GM12878 (cell line): ENCODE data around the gene LIPN. TPM values are rescaled to one million over a fixed set of nuclear protein-coding genes. Genes with fewer than 3 reads are reported as not detected.

Experiments
- ATAC-seq: fragments of 200-7000 bp; cut with Tn5 transposase; 3 replicates; pipeline ENCODE4 v1.9.1; 2020; ENCODE audit warnings: mild to moderate bottlenecking, moderate library complexity
- BruUV-seq: library from RNA; stranded (reverse); fragments of 400-500 nt; replicated peaks from 2 replicates; lab custom pipeline; 2021; lab: Mats Ljungman, UMichigan
- CTCF ChIA-PET: fragments of 300-600 bp; sonication (Branson Sonifier 250); formaldehyde crosslinking; extraction: SDS; loops from one replicate; lab custom pipeline; 2021; ENCODE audit warnings: inconsistent platforms; lab: Yijun Ruan, JAX
- POLR2A ChIA-PET: fragments of 350-600 bp; formaldehyde crosslinking; extraction: SDS; loops from one replicate; lab custom pipeline; 2021; ENCODE audit warnings: inconsistent platforms; lab: Charles Lee
- RAD21 ChIA-PET: fragments of 300-600 bp; sonication (Branson Sonifier 250); formaldehyde crosslinking; loops from one replicate; lab custom pipeline; 2023; ENCODE audit warnings: antibody characterized with exemption; ENCODE audit not compliant: unreplicated experiment; lab: Charles Lee
- SMC1A ChIA-PET: fragments of 300-600 bp; sonication (Branson Sonifier 250); formaldehyde crosslinking; loops from one replicate; lab custom pipeline; 2023; ENCODE audit not compliant: unreplicated experiment, uncharacterized antibody; lab: Charles Lee
- DNase-seq: peaks from one replicate; pipeline ENCODE4 v3.0.0-alpha.2; 2011; ENCODE audit warnings: low read depth, low spot score
- FAIRE-seq: peaks from 3 replicates; lab custom pipeline; 2011; peaks lifted over from hg19 to GRCh38; lab: Jason Lieb, UNC
- H2AFZ ChIP-seq: 2 replicates; pipeline ENCODE4 v1.6.0; 2011; ENCODE audit warnings: low read depth, low read length, control low read depth; ENCODE audit not compliant: control insufficient read depth
- H3K27ac ChIP-seq: 2 replicates; pipeline ENCODE4 v1.5.1; 2011; ENCODE audit warnings: control low read depth; ENCODE audit not compliant: control insufficient read depth, insufficient read depth
- H3K27me3 ChIP-seq, 2 experiments: replicated peaks in 1 of 2; 2 replicates each; pipeline versions ENCODE4 v1.6.0 to v1.6.1; 2011; ENCODE audit warnings: low read length in 1 of 2; ENCODE audit not compliant: control insufficient read depth in 2 of 2, insufficient read depth in 2 of 2
- H3K36me3 ChIP-seq, 2 experiments: 2 replicates each; pipeline ENCODE4 v1.5.1; 2011; ENCODE audit warnings: low read length in 1 of 2; ENCODE audit not compliant: control insufficient read depth in 2 of 2, insufficient read depth in 2 of 2
- H3K4me1 ChIP-seq: 2 replicates; pipeline ENCODE4 v1.6.1; 2011; ENCODE audit warnings: mild to moderate bottlenecking, low read length, moderate library complexity, mixed read lengths; ENCODE audit not compliant: control insufficient read depth, insufficient read depth
- H3K4me2 ChIP-seq: 2 replicates; pipeline ENCODE4 v1.6.0; 2011; ENCODE audit warnings: control low read depth; ENCODE audit not compliant: control insufficient read depth, insufficient read depth
- H3K4me3 ChIP-seq: fragments of 200-600 bp; sonication (generic); 2 replicates; pipeline ENCODE4 v1.5.1; 2016
- H3K79me2 ChIP-seq: 2 replicates; pipeline ENCODE4 v1.6.0; 2011; ENCODE audit warnings: low read length; ENCODE audit not compliant: control insufficient read depth, insufficient read depth
- H3K9ac ChIP-seq: 2 replicates; pipeline ENCODE4 v1.8.0; 2011; ENCODE audit warnings: low read length, control low read depth, mixed read lengths; ENCODE audit not compliant: control insufficient read depth, insufficient read depth
- H3K9me3 ChIP-seq: replicated peaks from 3 replicates; pipeline ENCODE4 v1.5.1; 2011; ENCODE audit warnings: mild to moderate bottlenecking, low read length; ENCODE audit not compliant: control insufficient read depth, insufficient read depth
- H4K20me1 ChIP-seq: 2 replicates; pipeline ENCODE4 v1.6.0; 2011; ENCODE audit not compliant: control insufficient read depth, insufficient read depth
- BCL3 ChIP-seq: IDR thresholded peaks from 2 replicates; pipeline ENCODE4 v1.6.1; 2011; ENCODE audit warnings: borderline replicate concordance, low read depth, mild to moderate bottlenecking, moderate library complexity, low read length; ENCODE audit not compliant: insufficient read depth, poor library complexity, severe bottlenecking
- BMI1 ChIP-seq: fragments of 450-650 bp; IDR thresholded peaks from 2 replicates; pipeline ENCODE4 v1.6.1; 2016; ENCODE audit warnings: mild to moderate bottlenecking, moderate library complexity, borderline replicate concordance
- E2F4 ChIP-seq: IDR thresholded peaks from 2 replicates; pipeline ENCODE4 v1.6.1; 2012; ENCODE audit warnings: low read depth, low read length, improper control_type of control experiment
- HDAC6 ChIP-seq: fragments of 200-600 bp; sonication (generic); IDR thresholded peaks from one replicate; pipeline ENCODE4 v1.8.0; 2017; ENCODE audit warnings: antibody characterized with exemption; ENCODE audit not compliant: unreplicated experiment
- IKZF1 ChIP-seq: fragments of 450-650 bp; conservative IDR thresholded peaks from 2 replicates; pipeline ENCODE4 v1.6.1; 2017; ENCODE audit warnings: antibody characterized with exemption, mild to moderate bottlenecking
- MEF2A ChIP-seq: IDR thresholded peaks from 2 replicates; pipeline ENCODE4 v1.6.1; 2011; ENCODE audit warnings: low read depth, mild to moderate bottlenecking, low read length, moderate library complexity; ENCODE audit not compliant: insufficient read depth
- MXI1 ChIP-seq: fragments of 150-350 bp; IDR thresholded peaks from 2 replicates; pipeline ENCODE4 v1.6.1; 2011; ENCODE audit warnings: low read depth, mild to moderate bottlenecking, inconsistent platforms, low read length, improper control_type of control experiment
- NFXL1 ChIP-seq: fragments of 450-650 bp; IDR thresholded peaks from 2 replicates; pipeline ENCODE4 v1.6.1; 2017; ENCODE audit warnings: antibody characterized with exemption, mild to moderate bottlenecking, borderline replicate concordance
- TARDBP ChIP-seq: IDR thresholded peaks from 2 replicates; pipeline ENCODE4 v1.6.1; 2016; ENCODE audit warnings: borderline replicate concordance
- WGBS: methylation state at CpG from one replicate; pipeline ENCODE4 v1.1.6; 2016; ENCODE audit warnings: low lambda C conversion rate; ENCODE audit not compliant: insufficient replicate concordance, insufficient coverage; ENCODE audit errors: missing lambda C conversion rate; 5-methylcytosine and 5-hydroxymethylcytosine counted together
- in situ Hi-C: fragments of 300-500 bp; cut with MboI; formaldehyde crosslinking; loops from 9 replicates; pipeline ENCODE4 v1.14.3; 2018; ENCODE audit warnings: mixed read lengths
- intact Hi-C: fragments of 100-400 bp; cut with micrococcal nuclease; formaldehyde crosslinking; loops from one replicate; pipeline ENCODE4 v1.14.2; 2022; ENCODE audit not compliant: unreplicated experiment
- polyA plus RNA-seq, 11 experiments: library from polyadenylated mRNA; depleted of rRNA in 4 of 11; unstranded in 6 of 11; stranded (reverse) in 5 of 11; fragments of >200 nt; fragmentation: Nextera tagmentation in 4 of 11; fragmentation: Illumina TruSeq in 1 of 11; extraction: Ambion mirVana in 4 of 11; extraction: Trizol in 1 of 11; gene quantifications; 1 replicate in 1 of 11; 2 replicates in 10 of 11; pipeline versions ENCODE4 v1.2.1 to v1.2.3, GENCODE V29; 2011 to 2016; ENCODE audit warnings: inconsistent platforms in 2 of 11, missing spikeins in 2 of 11, low read depth in 1 of 11
- total RNA-seq, 4 experiments: library from RNA; depleted of rRNA in 3 of 4; stranded (reverse); fragments of >200 nt in 3 of 4; fragmentation: Illumina TruSeq in 1 of 4; extraction: Trizol in 1 of 4; gene quantifications; 2 replicates each; pipeline versions ENCODE4 v1.2.1 to v1.2.3, GENCODE V29; 2013 to 2021

LIPN gene
- total and polyA plus RNA-seq, 10 of the 15 experiments (the other 5 are each of a cell fraction or from before 2014, with no cell fraction given), result 0.06 to 0.23 TPM; not detected in 8

- TF ChIP-seq MEF2A, result no peak
Observed at GRCh38 chr10:88765816-88766215, 6.0 kb downstream of the LIPN start (continued).

GRCh38 chr10:88769384-88769783, 9.6 kb downstream of the LIPN start:
- ChIA-PET POLR2A (no interaction called here), CTCF (interaction anchor here (0.5 to 1.7 kb wide), 9 partner anchors 9 to 311 kb away, joined by 3 to 5 read pairs (median 3); partner anchors contain the start of gene LIPN), RAD21 (no interaction called here)
- H3K9ac ChIP-seq, result no peak overlapping the region
- H3K79me2 ChIP-seq, result no peaks in the 10 kb centered on the region
- H3K36me3 ChIP-seq, result no peaks in the 10 kb centered on the region
- FAIRE-seq, result no peak
- ATAC-seq, result no peak
- H3K9me3 ChIP-seq, result no peaks in the 10 kb centered on the region
- H3K4me2 ChIP-seq, result no peak overlapping the region
- no peak overlapping the region for H2AFZ ChIP-seq
- H4K20me1 ChIP-seq, result no peaks in the 10 kb centered on the region
- intact Hi-C loops, result no loop called here
- no TSS peak for BruUV-seq
- WGBS, result 28% methylated on average over 1 of the region's 1 CpG
- TF ChIP-seq HDAC6, result no peak
- TF ChIP-seq BCL3, result no peak
- no peak for TF ChIP-seq E2F4
- TF ChIP-seq BMI1, result no peak
- TF ChIP-seq MXI1, result no peak
- no peak for TF ChIP-seq NFXL1
- TF ChIP-seq IKZF1, result no peak
- no peak for TF ChIP-seq TARDBP
- TF ChIP-seq, all 136 proteins: peak for 0
- Histone ChIP-seq H3K27me3 (no peaks in the 10 kb centered on the region), H3K4me1 (no peaks in the 10 kb centered on the region), H3K27ac (no peak overlapping the region), H3K4me3 (no peak overlapping the region)
- in situ Hi-C loops, result no loop called here
- no peak for DNase-seq
- SMC1A ChIA-PET, result interaction anchor here (0.9 to 2.0 kb wide), 4 partner anchors 9 to 28 kb away, joined by 3 to 8 read pairs (median 4); partner anchors contain the start of gene LIPN
